Pancreas (tissue), 10 donors: ENCODE data around the gene HRH3. TPM values are rescaled to one million over a fixed set of nuclear protein-coding genes. Genes with fewer than 3 reads are reported as not detected.

Experiments
- ATAC-seq, 4 donors: fragments of 200-7000 bp; cut with Tn5 transposase; one replicate each; pipeline versions ENCODE4 v1.8.0 to v1.9.1; 2020; ENCODE audit warnings: mild to moderate bottlenecking in 4 of 4, moderate library complexity in 4 of 4
- DNase-seq, 6 donors: peaks; one replicate each; pipeline ENCODE4 v3.0.0-alpha.2; 2020
- FAIRE-seq: peaks from 2 replicates; lab custom pipeline; 2012; peaks lifted over from hg19 to GRCh38; lab: Jason Lieb, UNC
- H3K27ac ChIP-seq, 4 donors: fragments of 200-600 bp; sonication (generic); 1 replicate in 3 of 4; 2 replicates in 1 of 4; pipeline versions ENCODE4 v1.5.0 to v1.8.0; 2020
- H3K27me3 ChIP-seq, 4 donors: fragments of 200-600 bp; one replicate each; pipeline ENCODE4 v1.8.0; 2021
- H3K36me3 ChIP-seq, 3 donors: fragments of 200-600 bp; sonication (generic) in 1 of 3; one replicate each; pipeline versions ENCODE4 v1.5.0 to v1.8.0; 2020 to 2021
- H3K4me1 ChIP-seq, 3 donors: fragments of 200-600 bp; one replicate each; pipeline ENCODE4 v1.8.0; 2021
- H3K4me3 ChIP-seq, 4 donors: fragments of 200-600 bp; sonication (generic) in 2 of 4; one replicate each; pipeline versions ENCODE4 v1.5.0 to v1.8.0; 2020 to 2021
- H3K9me3 ChIP-seq, 4 donors: fragments of 200-600 bp; one replicate each; pipeline ENCODE4 v1.8.0; 2021
- WGBS, 2 donors: extraction: QIAGEN DNeasy Blood & Tissue Kit; methylation state at CpG; one replicate each; pipeline ENCODE4 v1.1.7; 2013; 5-methylcytosine and 5-hydroxymethylcytosine counted together
- intact Hi-C, 3 donors: fragments of 100-400 bp; cut with DNase I; formaldehyde crosslinking; loops; one replicate each; pipeline versions ENCODE4 v1.11.1 to v1.14.2; 2022
- polyA plus RNA-seq, 2 donors: library from polyadenylated mRNA; stranded (reverse); fragments of 200-250 nt; gene quantifications; one replicate each; pipeline ENCODE4 v1.2.3, GENCODE V29; 2013
- total RNA-seq, 6 donors: library from RNA; stranded (reverse); fragmentation: NEBNext Ultra II Directional in 4 of 6; extraction: Animal tissue kit (Norgen Biotek cat#: 25700) in 4 of 6; gene quantifications; one replicate each; pipeline versions ENCODE4 v1.2.1 to v1.2.4, GENCODE V29; 2021 to 2023
- TF ChIP-seq, protein P1 (sequence below), 4 donors: fragments of 200-600 bp; sonication (generic) in 3 of 4; IDR thresholded peaks; one replicate each; pipeline versions ENCODE4 v1.5.0 to v1.8.0; 2021; ENCODE audit warnings: antibody characterized with exemption in 4 of 4
- donor health status: healthy with polysubstance abuse.
- donor health status: DM: no; HTN: no; CAD: no; lungs with moderate emphysema.
- donor health status: DM: no; HTN: no; CAD: no.
- donor health status: control.
- donor health status: control.
- donor health status: Bipolar disorder and iron deficiency.
- donor health status: DM: yes; HTN: yes; CAD: no.
- donor health status: DM: no; HTN: no; CAD: no.
- donor health status: DM: no; HTN: no; CAD: no.
- donor health status: DM: yes; HTN: yes; CAD: no.

HRH3 gene
- total and polyA plus RNA-seq, 8 donors = 0.02 to 0.08 (median 0.04) TPM; not detected in 5

GRCh38 chr20:62176866-62177265 is 43.2 kb downstream of the HRH3 start:
- intact Hi-C loops = loop anchor here in 1 of 3 donors (10.0 kb wide), 1 partner anchor 208 kb away; the partner anchor contains the start of gene RPS21
- peak in 2 of 6 donors; percentile 13 to 14 for DNase-seq

GRCh38 chr20:62175711-62176110 is 44.4 kb downstream of the HRH3 start:
- DNase-seq = peak in 2 of 6 donors; percentile 5 to 31
- Histone ChIP-seq H3K9me3 (no peaks in the 10 kb centered on the region), H3K4me1 (no peaks in the 10 kb centered on the region), H3K4me3 (no peak overlapping the region), H3K27ac (no peak overlapping the region), H3K27me3 (no peaks in the 10 kb centered on the region), H3K36me3 (peaks cover 0 to 20% (median 7%) of the 10 kb centered on the region in 3 donors)
- TF ChIP-seq, protein P1, sequence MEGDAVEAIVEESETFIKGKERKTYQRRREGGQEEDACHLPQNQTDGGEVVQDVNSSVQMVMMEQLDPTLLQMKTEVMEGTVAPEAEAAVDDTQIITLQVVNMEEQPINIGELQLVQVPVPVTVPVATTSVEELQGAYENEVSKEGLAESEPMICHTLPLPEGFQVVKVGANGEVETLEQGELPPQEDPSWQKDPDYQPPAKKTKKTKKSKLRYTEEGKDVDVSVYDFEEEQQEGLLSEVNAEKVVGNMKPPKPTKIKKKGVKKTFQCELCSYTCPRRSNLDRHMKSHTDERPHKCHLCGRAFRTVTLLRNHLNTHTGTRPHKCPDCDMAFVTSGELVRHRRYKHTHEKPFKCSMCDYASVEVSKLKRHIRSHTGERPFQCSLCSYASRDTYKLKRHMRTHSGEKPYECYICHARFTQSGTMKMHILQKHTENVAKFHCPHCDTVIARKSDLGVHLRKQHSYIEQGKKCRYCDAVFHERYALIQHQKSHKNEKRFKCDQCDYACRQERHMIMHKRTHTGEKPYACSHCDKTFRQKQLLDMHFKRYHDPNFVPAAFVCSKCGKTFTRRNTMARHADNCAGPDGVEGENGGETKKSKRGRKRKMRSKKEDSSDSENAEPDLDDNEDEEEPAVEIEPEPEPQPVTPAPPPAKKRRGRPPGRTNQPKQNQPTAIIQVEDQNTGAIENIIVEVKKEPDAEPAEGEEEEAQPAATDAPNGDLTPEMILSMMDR (IDR thresholded peaks at IDR 0.05) = no peak
- intact Hi-C loops = loop anchor here in 1 of 3 donors (10.0 kb wide), 1 partner anchor 209 kb away; the partner anchor contains the start of gene RPS21
- FAIRE-seq = no peak
- ATAC-seq = no peak
- 92 to 93% methylated on average over 10 of the region's 10 CpGs for WGBS, 2 donors

More at GRCh38 chr20:62176866-62177265, 43.2 kb downstream of the HRH3 start:
- Histone ChIP-seq H3K4me3 (no peak overlapping the region), H3K27ac (no peak overlapping the region), H3K27me3 (no peaks in the 10 kb centered on the region), H3K9me3 (no peaks in the 10 kb centered on the region), H3K4me1 (peaks cover 0 to 1% (median 0%) of the 10 kb centered on the region in 3 donors), H3K36me3 (peaks cover 0 to 20% (median 7%) of the 10 kb centered on the region in 3 donors)
- ATAC-seq = no peak
- TF ChIP-seq, protein P1 (IDR thresholded peaks at IDR 0.05) = no peak
- no peak for FAIRE-seq
- WGBS, 2 donors = 91 to 94% methylated on average over 15 of the region's 15 CpGs

DNA sequence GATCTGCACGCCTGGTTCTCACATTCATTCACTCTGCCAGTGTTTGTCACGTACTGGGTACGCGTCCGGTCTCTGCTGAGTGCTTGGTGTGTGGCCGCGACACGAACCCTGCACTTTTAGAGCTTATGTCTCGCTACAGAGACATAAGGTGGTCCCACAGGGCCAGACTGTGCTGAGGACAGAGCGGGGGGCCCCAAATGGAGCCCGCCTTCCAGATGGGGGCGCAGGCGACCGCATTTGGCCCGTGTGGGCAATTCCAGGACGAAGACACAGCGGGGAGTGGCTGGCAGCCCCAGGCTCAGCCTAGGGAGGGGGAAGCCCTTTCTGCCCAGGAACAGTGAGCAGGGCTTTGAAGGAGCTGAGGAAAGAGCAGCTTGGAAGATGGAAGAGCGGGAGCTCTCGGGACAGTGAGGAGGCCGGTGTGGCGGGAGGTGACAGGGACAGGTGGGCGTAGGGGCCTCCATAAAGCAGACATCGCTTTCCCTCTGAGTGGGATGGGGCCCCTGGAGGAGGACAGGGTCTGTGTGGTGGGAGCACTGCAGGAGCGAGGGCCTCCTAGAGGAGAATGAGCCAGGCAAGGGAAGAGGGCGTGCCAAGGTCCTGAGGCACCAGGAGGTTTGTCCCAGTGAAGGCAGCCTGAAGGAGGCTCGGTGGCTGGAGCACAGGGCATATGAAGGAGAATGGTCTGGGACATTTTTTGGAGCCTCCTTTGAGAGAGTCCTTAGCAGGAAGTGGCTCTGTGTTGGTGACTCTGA is 45.0 kb downstream of the HRH3 start:
- TF ChIP-seq, protein P1 (IDR thresholded peaks at IDR 0.05) = no peak
- no peaks in the 10 kb centered on the region for H3K27me3 ChIP-seq
- H3K27ac ChIP-seq = no peak overlapping the region
- FAIRE-seq (no peak), DNase-seq (peak in 2 of 6 donors; percentile 18 to 25), ATAC-seq (no peak)
- no peaks in the 10 kb centered on the region for H3K4me1 ChIP-seq
- intact Hi-C loops = loop anchor here in 1 of 3 donors (10.0 kb wide), 1 partner anchor 210 kb away; the partner anchor contains the start of gene RPS21
- 97 to 99% methylated on average over 26 of the region's 26 CpGs for WGBS, 2 donors
- no peak overlapping the region for H3K4me3 ChIP-seq
- H3K9me3 ChIP-seq = no peaks in the 10 kb centered on the region
- H3K36me3 ChIP-seq = peaks cover 0 to 20% (median 7%) of the 10 kb centered on the region in 3 donors

- H3K27me3 ChIP-seq = no peaks in the 10 kb centered on the region
- H3K36me3 ChIP-seq = peaks cover 0 to 25% (median 7%) of the 10 kb centered on the region in 3 donors
- no peak overlapping the region for H3K27ac ChIP-seq
- H3K4me1 ChIP-seq = no peaks in the 10 kb centered on the region
- ATAC-seq (no peak), FAIRE-seq (no peak), DNase-seq (peak in 2 of 6 donors; percentile 12 to 39)
- 95 to 96% methylated on average over 28 of the region's 28 CpGs for WGBS, 2 donors
- H3K4me3 ChIP-seq = no peak overlapping the region
- intact Hi-C loops = loop anchor here in 1 of 3 donors (10.0 kb wide), 1 partner anchor 211 kb away; the partner anchor contains the start of gene RPS21
- no peaks in the 10 kb centered on the region for H3K9me3 ChIP-seq
- TF ChIP-seq, protein P1 (IDR thresholded peaks at IDR 0.05) = no peak
Measured at GRCh38 chr20:62174021-62174804, 45.9 kb downstream of the HRH3 start.
